Endodermal cell (in vitro differentiated cells): ENCODE data around the gene PEAR1. TPM values are rescaled to one million over a fixed set of nuclear protein-coding genes. Genes with fewer than 3 reads are reported as not detected.

ENCODE experiments used
- DNase-seq: peaks from one replicate; pipeline ENCODE4 v3.0.0-alpha.2; 2017
- H3K27ac ChIP-seq: 2 replicates; pipeline ENCODE4 v1.5.1; 2013; ENCODE audit warnings: mild to moderate bottlenecking, low read depth, low read length, moderate library complexity
- H3K27me3 ChIP-seq: 2 replicates; pipeline ENCODE4 v1.6.1; 2013; ENCODE audit warnings: mild to moderate bottlenecking, low read length, moderate library complexity; ENCODE audit not compliant: insufficient read depth, control insufficient read depth, poor library complexity, severe bottlenecking
- H3K36me3 ChIP-seq: 2 replicates; pipeline ENCODE4 v1.7.0; 2013; ENCODE audit warnings: mild to moderate bottlenecking, low read length, moderate library complexity; ENCODE audit not compliant: control insufficient read depth, insufficient read depth
- H3K4me1 ChIP-seq: one replicate; pipeline ENCODE4 v1.7.0; 2013; ENCODE audit warnings: low read length; ENCODE audit not compliant: control insufficient read depth, insufficient read depth
- H3K4me3 ChIP-seq: 2 replicates; pipeline ENCODE4 v1.5.1; 2013; ENCODE audit warnings: mild to moderate bottlenecking, low read length, moderate library complexity
- H3K9ac ChIP-seq: 2 replicates; pipeline ENCODE4 v1.6.1; 2013; ENCODE audit warnings: mild to moderate bottlenecking, low read length, moderate library complexity; ENCODE audit not compliant: poor library complexity, severe bottlenecking; ENCODE audit errors: extremely low read depth
- H3K9me3 ChIP-seq: 2 replicates; pipeline ENCODE4 v1.6.1; 2013; ENCODE audit warnings: mild to moderate bottlenecking, low read length, moderate library complexity; ENCODE audit not compliant: control insufficient read depth
- H3K27ac Mint-ChIP-seq: 2 replicates; pipeline ENCODE4 v1.8.0; 2020; ENCODE audit warnings: mixed read lengths
- H3K27me3 Mint-ChIP-seq: 2 replicates; pipeline ENCODE4 v1.8.0; 2021; ENCODE audit warnings: mild to moderate bottlenecking, mixed read lengths; ENCODE audit not compliant: insufficient read depth
- H3K36me3 Mint-ChIP-seq: 2 replicates; pipeline ENCODE4 v1.8.0; 2020; ENCODE audit warnings: low read depth, mixed read lengths
- H3K4me1 Mint-ChIP-seq: 2 replicates; pipeline ENCODE4 v1.8.0; 2020; ENCODE audit warnings: mixed read lengths
- H3K4me3 Mint-ChIP-seq: 2 replicates; pipeline ENCODE4 v1.8.0; 2020; ENCODE audit warnings: mild to moderate bottlenecking, moderate library complexity, mixed read lengths
- H3K9me3 Mint-ChIP-seq: 2 replicates; pipeline ENCODE4 v1.8.0; 2020; ENCODE audit warnings: mild to moderate bottlenecking, mixed read lengths
- CTCF ChIP-seq: fragments of 200-600 bp; sonication (generic); conservative IDR thresholded peaks from 2 replicates; pipeline ENCODE4 v1.5.0; 2021; ENCODE audit warnings: antibody characterized with exemption, mild to moderate bottlenecking
- WGBS, 2 experiments: methylation state at CpG; one replicate each; pipeline versions ENCODE4 v1.1.5 to v1.1.7; 2013; ENCODE audit warnings: missing lambda C conversion rate in 2 of 2, mixed read lengths in 1 of 2; ENCODE audit not compliant: insufficient coverage in 1 of 2, insufficient read length in 1 of 2; 5-methylcytosine and 5-hydroxymethylcytosine counted together
- total RNA-seq, 2 donors: library from RNA; stranded (reverse); fragmentation: NEBNext Ultra II Directional in 1 of 2; extraction: Animal tissue kit (Norgen Biotek cat#: 25700) in 1 of 2; gene quantifications; 2 replicates in 1 of 2; 3 replicates in 1 of 2; pipeline ENCODE4 v1.2.1, GENCODE V29; 2021

The PEAR1 gene
- total RNA-seq, 2 donors from 2014 or later, result 0.29 to 0.53 TPM

DNA sequence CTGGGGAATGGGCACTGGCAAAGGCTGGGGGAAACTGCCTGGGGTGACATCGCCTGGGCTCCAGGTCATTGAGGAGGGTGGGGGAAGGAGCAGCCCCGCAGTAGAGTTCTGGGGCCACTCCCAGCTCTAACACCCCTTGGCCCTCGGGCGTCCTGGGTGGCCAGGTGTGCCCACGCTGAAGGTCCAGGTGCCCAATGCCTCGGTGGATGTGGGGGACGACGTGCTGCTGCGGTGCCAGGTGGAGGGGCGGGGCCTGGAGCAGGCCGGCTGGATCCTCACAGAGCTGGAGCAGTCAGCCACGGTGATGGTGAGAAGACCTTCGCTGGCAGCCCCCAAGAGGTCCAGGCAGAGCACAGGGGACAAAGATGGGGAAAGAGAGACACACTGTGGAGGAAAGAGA, 25.2 kb upstream of the PEAR1 start:
- Histone ChIP-seq H3K9me3 (no peaks in the 10 kb centered on the region), H3K9ac (no peak overlapping the region), H3K27ac (no peak overlapping the region), H3K27me3 (peaks cover 37% of the 10 kb centered on the region), H3K4me1 (no peaks in the 10 kb centered on the region), H3K4me3 (no peak overlapping the region), H3K36me3 (no peaks in the 10 kb centered on the region)
- Mint-ChIP-seq H3K9me3 (no peaks in the 10 kb centered on the region), H3K27ac (no peak overlapping the region), H3K27me3 (peaks cover 72% of the 10 kb centered on the region), H3K4me1 (peaks cover 7% of the 10 kb centered on the region), H3K36me3 (no peaks in the 10 kb centered on the region), H3K4me3 (no peak overlapping the region)
- WGBS, 2 experiments, result 73 to 83% methylated on average over 9 to 13 of the region's 13 CpGs
- TF ChIP-seq CTCF, result no peak
- no peak for DNase-seq

DNA sequence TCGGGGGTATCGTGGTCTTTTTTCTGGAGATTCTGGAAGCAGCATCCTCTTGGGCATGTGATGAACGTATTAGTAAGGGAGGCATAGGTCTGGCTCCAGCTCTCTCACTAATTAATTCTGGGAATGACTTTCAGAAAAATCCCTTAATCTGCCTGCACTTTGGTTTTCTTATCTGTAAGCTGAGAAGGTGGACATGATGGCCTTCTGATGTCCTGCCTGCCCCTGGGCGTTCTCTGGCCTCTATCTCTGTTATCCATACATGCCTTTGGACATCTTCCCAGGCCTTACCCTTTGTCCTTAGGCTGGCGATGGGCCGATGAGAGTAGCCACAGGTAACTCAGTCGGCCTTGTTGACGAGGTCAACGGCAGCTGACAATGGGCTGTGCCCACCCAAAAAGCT, 24.1 kb upstream of the PEAR1 start:
- Mint-ChIP-seq H3K27ac (no peak overlapping the region), H3K36me3 (no peaks in the 10 kb centered on the region), H3K27me3 (peaks cover 67% of the 10 kb centered on the region), H3K4me1 (no peaks in the 10 kb centered on the region), H3K4me3 (no peak overlapping the region), H3K9me3 (no peaks in the 10 kb centered on the region)
- no peak for TF ChIP-seq CTCF
- Histone ChIP-seq H3K9ac (no peak overlapping the region), H3K27me3 (peaks cover 28% of the 10 kb centered on the region), H3K4me3 (no peak overlapping the region), H3K36me3 (no peaks in the 10 kb centered on the region), H3K27ac (no peak overlapping the region), H3K9me3 (no peaks in the 10 kb centered on the region), H3K4me1 (no peaks in the 10 kb centered on the region)
- WGBS, 2 experiments, result 93 to 99% methylated on average over 8 to 9 of the region's 9 CpGs
- no peak for DNase-seq

GRCh38 chr1:156873659-156874058, 19.9 kb upstream of the PEAR1 start:
- WGBS, 2 experiments, result 96 to 98% methylated on average over 8 to 18 of the region's 18 CpGs
- Mint-ChIP-seq H3K27ac (no peak overlapping the region), H3K27me3 (peaks cover 69% of the 10 kb centered on the region)

More at GRCh38 chr1:156873659-156874058, 19.9 kb upstream of the PEAR1 start:
- no peak overlapping the region for H3K4me3 Mint-ChIP-seq
- H3K9me3 Mint-ChIP-seq, result no peaks in the 10 kb centered on the region
- Histone ChIP-seq H3K27ac (no peak overlapping the region), H3K9ac (no peak overlapping the region), H3K36me3 (no peaks in the 10 kb centered on the region), H3K9me3 (no peaks in the 10 kb centered on the region), H3K27me3 (peaks cover 30% of the 10 kb centered on the region), H3K4me1 (no peaks in the 10 kb centered on the region), H3K4me3 (no peak overlapping the region)
- no peak for DNase-seq
- H3K4me1 Mint-ChIP-seq, result no peaks in the 10 kb centered on the region
- H3K36me3 Mint-ChIP-seq, result no peaks in the 10 kb centered on the region
- TF ChIP-seq CTCF, result no peak
